H1 (cell line): Measurements from ENCODE around the gene PRG2. TPM values are rescaled to one million over a fixed set of nuclear protein-coding genes. Genes with fewer than 3 reads are reported as not detected.

Experiments
- CBX8 ChIP-seq: fragments of 300-800, 300-1000 bp; sonication (generic); IDR thresholded peaks from 2 replicates; pipeline ENCODE4 v1.7.1; 2016; ENCODE audit warnings: low read depth, low read length, borderline replicate concordance
- CEBPB ChIP-seq: IDR thresholded peaks from 2 replicates; pipeline ENCODE4 v1.6.1; 2012; ENCODE audit warnings: low read depth, low read length
- EZH2 ChIP-seq: fragments of 200-600 bp; sonication (generic); IDR thresholded peaks from 2 replicates; pipeline ENCODE4 v1.7.1; 2012; ENCODE audit warnings: low read depth, mild to moderate bottlenecking, moderate library complexity, low read length, inconsistent platforms; ENCODE audit not compliant: severe bottlenecking
- MAFK ChIP-seq: IDR thresholded peaks from 2 replicates; pipeline ENCODE4 v1.6.1; 2012; ENCODE audit warnings: low read depth, mild to moderate bottlenecking, improper control_type of control experiment, low read length
- MAX ChIP-seq: IDR thresholded peaks from 2 replicates; pipeline ENCODE4 v1.6.1; 2012; ENCODE audit warnings: inconsistent platforms
- NRF1 ChIP-seq: IDR thresholded peaks from 2 replicates; pipeline ENCODE4 v1.6.1; 2011; ENCODE audit warnings: mild to moderate bottlenecking, low read depth, low read length, improper control_type of control experiment
- RNF2 ChIP-seq: fragments of 200-900, 300-1000 bp; sonication (generic); IDR thresholded peaks from 2 replicates; pipeline ENCODE4 v1.7.1; 2016; ENCODE audit warnings: borderline replicate concordance, low read depth, mild to moderate bottlenecking, antibody characterized with exemption, low read length; ENCODE audit not compliant: poor library complexity, severe bottlenecking; ENCODE audit errors: missing control alignments
- RXRA ChIP-seq: IDR thresholded peaks from 2 replicates; pipeline ENCODE4 v1.6.1; 2011; ENCODE audit warnings: low read depth, mild to moderate bottlenecking, low read length, moderate library complexity; ENCODE audit not compliant: insufficient read depth
- polyA plus RNA-seq, 7 experiments: library from polyadenylated mRNA; depleted of rRNA in 3 of 7; stranded (reverse) in 5 of 7; unstranded in 2 of 7; fragments of >200 nt in 5 of 7; fragments of 200-250 nt in 2 of 7; gene quantifications; 1 replicate in 5 of 7; 2 replicates in 1 of 7; 4 replicates in 1 of 7; pipeline versions ENCODE4 v1.2.1 to v1.2.3, GENCODE V29; 2011 to 2013; ENCODE audit warnings: missing spikeins in 2 of 7, mixed read lengths in 2 of 7
- total RNA-seq: library from RNA; stranded (reverse); fragmentation: NEBNext Ultra II Directional; extraction: Animal tissue kit (Norgen Biotek cat#: 25700); gene quantifications from 2 replicates; pipeline ENCODE4 v1.2.1, GENCODE V29; 2021

PRG2 gene
- total and polyA plus RNA-seq, 2 of the 8 experiments (the other 6 are each of a cell fraction or from before 2014, with no cell fraction given): 0.32 TPM; not detected in 1

GRCh38 chr11:57363131-57364080 is 27.0 kb downstream of the PRG2 start (continued):
- TF ChIP-seq CEBPB (no peak), MAX (no peak), MAFK (no peak), CBX8 (no peak), RNF2 (no peak), RXRA (no peak), EZH2 (no peak), NRF1 (no peak)
